T-helper 2 cell treated with Interferon-gamma antibody and Interleukin-4, amounts not matched to agents 5 μg/mL and 100 μg/mL, for 36 hours (primary cell): ENCODE results near the gene QPRT.
A peak's percentile ranks its signal among the peaks of the same experiment; 100 is the strongest.
"Not testable (repeated sequence)": the region's sequence is repeated elsewhere in the genome, so short reads cannot be mapped to it uniquely, and the experiment has no call there.

Source experiments
- DNase-seq: peaks from one replicate; pipeline ENCODE4 v3.0.0; 2021; ENCODE audit warnings: low spot score
- H3K27ac Mint-ChIP-seq: one replicate; pipeline ENCODE4 v1.8.0; 2021; ENCODE audit warnings: mild to moderate bottlenecking, mixed read lengths
- H3K27me3 Mint-ChIP-seq: one replicate; pipeline ENCODE4 v1.8.0; 2021; ENCODE audit warnings: low read depth, mixed read lengths
- H3K36me3 Mint-ChIP-seq: one replicate; pipeline ENCODE4 v1.8.0; 2021; ENCODE audit warnings: low read depth, mixed read lengths
- H3K4me1 Mint-ChIP-seq: one replicate; pipeline ENCODE4 v1.8.0; 2021; ENCODE audit warnings: low read depth, mixed read lengths
- H3K4me3 Mint-ChIP-seq: one replicate; pipeline ENCODE4 v1.8.0; 2022; ENCODE audit warnings: mild to moderate bottlenecking, moderate library complexity, mixed read lengths
- H3K9me3 Mint-ChIP-seq: one replicate; pipeline ENCODE4 v1.8.0; 2021; ENCODE audit warnings: mixed read lengths

QPRT gene

GRCh38 chr16:29745853-29746345 lies 66.9 kb downstream of the QPRT start, which contains the start of gene C16orf54:
TSS of gene C16orf54 (minus strand) at chr16:29745990. CDS start at chr16:29744951, 1,039 bp downstream.
- H3K27ac Mint-ChIP-seq: peak within 1 kb of the TSS; percentile 90
- peak within 1 kb of the TSS; percentile 93 for H3K4me3 Mint-ChIP-seq
- H3K36me3 Mint-ChIP-seq: peaks cover 48% of the 10 kb centered on the region
- no peaks in the 10 kb centered on the region for H3K9me3 Mint-ChIP-seq
- H3K4me1 Mint-ChIP-seq: peaks cover 54% of the 10 kb centered on the region
- H3K27me3 Mint-ChIP-seq: no peaks in the 10 kb centered on the region
- peak; percentile 86 for DNase-seq

GRCh38 chr16:29746518-29746917 lies 67.5 kb downstream of the QPRT start:
- not testable (repeated sequence) for DNase-seq, H3K9me3 Mint-ChIP-seq, H3K27me3 Mint-ChIP-seq
- Mint-ChIP-seq H3K4me3 (peak overlapping the region; percentile 93), H3K4me1 (peaks cover 48% of the 10 kb centered on the region), H3K27ac (peak overlapping the region; percentile 90), H3K36me3 (peaks cover 44% of the 10 kb centered on the region)
